ENCODE results near the gene MAP6.

GRCh38 chr11:75625021-75625420 is 43.8 kb downstream of the MAP6 start:
- no peak for TF ChIP-seq CTCF (optimal IDR thresholded peaks at IDR 0.05 in 1 of 3, IDR thresholded peaks at IDR 0.05 in 1 of 3, conservative IDR thresholded peaks at IDR 0.05 in 1 of 3; ENCODE audit: extremely low read depth in 1 of 3, insufficient read depth in 2 of 3, low read length in 3 of 3)
- no peak for TF ChIP-seq EZH2 (IDR thresholded peaks at IDR 0.05; ENCODE audit: low read length)

Measured in keratinocyte (primary cell).